Right hindlimb (tissue), 1 donor: ENCODE data around the gene NOXA1.
A peak's percentile ranks its signal among the peaks of the same experiment; 100 is the strongest.

Experiments used
- DNase-seq: peaks from one replicate; pipeline ENCODE4 v3.0.0-alpha.2; 2018

The NOXA1 gene

DNA sequence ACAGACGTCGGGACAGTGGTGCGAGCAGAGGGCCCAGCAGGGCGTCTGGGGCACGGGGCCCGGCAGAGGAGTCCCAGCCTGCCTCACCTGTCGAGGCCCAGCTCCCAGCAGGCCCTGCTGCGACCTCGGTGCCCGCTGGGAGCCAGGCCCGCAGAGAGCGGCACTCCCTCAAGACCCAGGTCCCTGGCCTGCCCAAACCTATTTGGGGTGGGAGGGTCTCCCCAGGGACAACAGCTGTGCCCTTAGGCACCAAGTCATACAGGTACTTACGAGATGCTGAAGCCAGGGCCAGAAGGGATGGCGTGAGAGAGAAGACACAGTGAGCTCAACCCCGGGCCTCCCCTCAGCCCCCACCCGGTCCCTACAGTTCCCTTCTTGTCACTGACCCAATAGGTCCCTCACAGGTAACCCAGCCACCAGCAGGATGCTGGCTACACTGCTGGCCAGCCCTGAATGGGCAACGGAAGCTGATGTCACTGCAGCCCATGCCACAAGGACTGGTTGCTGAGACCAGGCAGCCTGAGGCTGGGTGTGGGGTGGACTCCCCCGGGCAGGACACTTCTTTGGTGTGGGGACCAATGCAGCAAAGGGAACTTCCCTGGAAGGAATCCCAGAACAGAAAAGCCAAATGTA, 32.3 kb downstream of the NOXA1 start:
- DNase-seq = peak; percentile 21

DNA sequence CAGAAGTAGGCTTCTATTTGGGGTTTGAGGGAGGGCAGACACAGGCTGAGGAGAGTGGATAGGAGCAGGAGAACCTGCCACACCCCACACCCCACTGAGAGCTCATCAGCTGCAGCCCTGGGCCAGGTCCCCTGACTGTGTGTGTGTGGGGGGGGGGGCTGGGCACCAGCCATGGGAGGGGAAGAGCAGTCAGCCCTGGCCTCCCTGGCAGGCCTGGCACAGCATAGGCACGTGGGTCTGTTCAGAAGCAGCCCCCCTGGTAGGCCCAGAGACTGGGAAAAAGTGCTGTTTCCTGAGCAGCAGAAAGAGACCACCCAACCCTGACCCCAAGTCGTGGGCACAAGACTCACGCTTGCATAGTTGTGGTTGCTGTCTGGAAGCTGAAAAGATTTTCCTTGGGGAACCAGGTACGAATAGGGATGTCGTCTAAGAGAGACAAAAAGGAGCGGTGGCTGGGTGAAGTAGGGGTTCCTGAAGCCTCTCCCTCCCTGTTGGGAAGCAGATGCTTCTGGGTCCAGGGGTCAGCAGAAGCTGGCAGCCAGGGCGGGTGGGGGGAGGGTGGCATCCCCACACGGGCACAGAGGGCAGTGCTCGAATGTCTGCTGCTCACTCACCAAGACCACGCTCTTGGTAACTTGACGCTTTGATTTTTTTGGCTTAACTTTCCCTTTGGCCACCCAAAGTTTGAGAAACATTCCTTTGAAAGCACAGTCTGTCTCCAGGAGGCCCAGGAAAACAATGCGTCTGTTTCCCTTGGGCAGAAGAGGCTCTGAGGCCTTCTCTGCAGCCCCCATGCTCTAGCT, 33.1 kb downstream of the NOXA1 start:
- DNase-seq = peak; percentile 24

DNA sequence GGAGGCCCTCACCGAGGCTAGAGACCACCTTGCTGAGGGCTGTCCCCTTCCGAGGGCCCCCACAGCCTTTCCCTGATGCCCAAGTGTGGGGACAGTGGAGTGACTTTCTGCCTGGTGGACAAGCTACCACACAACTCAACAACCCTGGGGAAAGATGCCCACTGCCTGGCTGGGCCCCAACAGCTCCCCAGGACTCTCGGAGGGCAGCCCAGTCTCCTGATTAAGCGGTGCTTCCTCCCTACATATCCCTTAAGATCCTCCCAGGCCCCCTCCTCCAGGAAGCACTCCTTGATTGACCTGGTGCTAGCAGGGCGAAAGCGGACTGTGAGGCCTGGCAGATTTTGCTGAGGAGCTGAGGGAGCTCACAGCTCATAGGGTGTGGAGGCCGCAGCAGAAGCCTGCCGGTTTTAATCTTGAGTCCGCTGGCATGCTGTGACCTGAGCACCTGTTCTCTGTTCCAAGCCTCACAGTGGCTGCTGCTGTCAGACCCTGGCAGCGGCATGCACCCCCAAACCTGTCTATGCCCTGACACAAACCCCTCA, 33.7 kb downstream of the NOXA1 start:
- DNase-seq = peak; percentile 21

DNA sequence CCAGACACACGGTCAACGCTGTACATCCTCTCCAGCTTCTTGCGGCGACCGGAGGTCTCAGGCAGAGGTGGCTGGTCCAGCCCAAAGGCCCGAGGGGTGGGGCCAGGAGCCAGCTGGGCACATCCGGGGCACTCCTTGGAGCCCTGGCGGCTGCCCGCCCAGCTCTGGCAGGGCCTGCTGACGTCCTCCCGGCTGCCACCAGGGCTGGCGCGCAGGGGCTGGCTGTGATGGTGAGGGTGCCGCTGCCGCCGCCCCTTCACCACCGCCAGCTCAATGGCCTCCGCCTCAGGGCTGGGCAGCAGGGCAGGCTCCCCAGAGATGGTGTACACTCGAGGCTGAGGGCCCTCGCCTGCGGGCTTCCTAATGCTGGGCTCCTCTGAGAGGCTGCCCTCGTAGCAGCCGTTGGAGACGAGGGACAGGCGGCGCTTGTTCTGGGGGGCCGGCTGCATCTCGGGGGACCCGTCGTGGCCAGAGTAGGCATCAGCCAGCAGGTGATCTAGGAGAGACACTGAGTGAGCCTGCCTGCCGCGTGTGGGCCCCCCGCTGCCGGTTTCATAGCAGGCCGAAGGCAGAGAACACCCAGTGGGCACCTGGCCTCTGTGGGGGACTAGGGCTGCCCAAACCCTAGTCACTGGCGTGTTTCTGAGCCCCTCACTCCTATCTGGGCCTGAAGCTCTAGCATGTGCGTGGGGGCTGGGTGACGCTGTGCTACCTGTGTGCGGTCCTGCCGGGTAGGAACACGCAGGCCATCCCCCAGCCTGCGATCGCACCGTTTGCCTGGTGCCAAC, 34.4 kb downstream of the NOXA1 start:
- peak; percentile 33 for DNase-seq

DNA sequence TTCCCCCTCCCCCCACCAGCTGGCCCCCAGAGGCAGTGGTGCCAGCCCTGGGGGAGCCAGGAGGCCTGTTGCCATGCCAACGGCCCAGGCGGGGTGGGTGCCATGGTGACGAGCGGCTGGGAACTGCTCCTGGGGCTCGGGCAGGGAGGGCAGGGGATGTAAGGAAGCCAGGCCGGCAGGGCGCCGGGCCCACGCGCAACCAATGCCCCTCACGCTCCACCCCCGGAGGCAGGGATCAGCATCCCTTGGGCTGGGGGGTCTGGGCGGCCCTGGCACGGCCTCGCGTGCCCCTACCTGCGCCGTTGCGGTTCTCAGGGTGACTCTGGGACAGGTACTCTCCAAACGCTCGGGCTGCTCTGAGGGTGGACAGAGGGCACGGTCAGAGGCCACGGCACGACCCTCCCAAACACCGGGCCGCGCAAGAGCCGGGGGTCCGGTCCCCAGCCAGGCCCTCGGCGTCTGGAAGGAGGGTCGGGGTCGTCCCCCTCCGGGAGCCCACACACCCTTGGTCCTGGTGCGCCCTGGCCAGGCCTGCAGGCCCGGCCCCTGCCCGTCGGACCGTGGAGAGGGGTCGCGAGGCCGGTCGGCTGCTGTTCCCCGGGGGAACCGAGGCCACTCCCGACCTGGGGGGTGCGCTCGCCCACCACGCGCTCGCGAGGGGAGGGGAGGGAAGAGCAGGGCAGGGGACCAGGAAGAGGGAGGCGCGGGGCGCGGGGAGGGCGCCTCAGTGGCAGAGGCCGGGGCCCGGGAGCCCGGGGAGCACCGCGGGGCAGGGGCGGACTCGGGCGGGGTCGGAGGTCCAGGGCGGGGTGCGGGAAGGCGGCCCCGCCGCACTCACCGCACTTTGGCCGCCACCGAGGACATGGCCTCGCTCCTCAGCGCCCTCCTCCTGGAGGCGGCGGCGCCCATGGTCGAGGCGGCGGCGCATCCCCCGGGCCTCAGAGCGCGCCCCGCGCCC, 35.3 kb downstream of the NOXA1 start:
- DNase-seq = peak; percentile 55

DNA sequence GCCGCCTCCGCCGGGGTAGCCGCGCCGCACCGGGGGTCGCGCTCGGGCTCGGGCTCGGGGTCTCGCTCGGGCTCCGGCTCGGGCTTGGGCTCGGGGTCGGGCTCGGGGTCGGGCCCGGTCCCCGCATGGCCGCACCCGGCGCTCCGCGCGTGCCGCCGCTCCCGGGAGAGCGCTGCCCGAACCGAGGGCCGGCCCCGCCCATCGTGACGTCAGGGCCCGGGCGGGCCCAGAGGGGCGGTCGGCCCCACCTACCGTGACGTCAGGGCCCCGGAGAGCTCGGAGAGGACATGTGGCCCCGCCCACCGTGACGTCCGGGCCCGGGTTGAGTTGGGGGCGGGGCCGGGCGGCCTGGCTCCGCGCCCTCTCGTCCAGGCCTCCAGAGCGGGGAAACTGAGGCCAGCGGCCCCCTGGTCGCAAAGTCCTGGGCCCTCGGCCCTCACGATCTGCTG, 36.0 kb downstream of the NOXA1 start, which contains the start of gene NSMF:
NSMF (minus strand) TSS at position 183 of the 449 bp plus-strand sequence. CDS start 232 bp downstream, outside the sequence.
- peak; percentile 94 for DNase-seq

DNA sequence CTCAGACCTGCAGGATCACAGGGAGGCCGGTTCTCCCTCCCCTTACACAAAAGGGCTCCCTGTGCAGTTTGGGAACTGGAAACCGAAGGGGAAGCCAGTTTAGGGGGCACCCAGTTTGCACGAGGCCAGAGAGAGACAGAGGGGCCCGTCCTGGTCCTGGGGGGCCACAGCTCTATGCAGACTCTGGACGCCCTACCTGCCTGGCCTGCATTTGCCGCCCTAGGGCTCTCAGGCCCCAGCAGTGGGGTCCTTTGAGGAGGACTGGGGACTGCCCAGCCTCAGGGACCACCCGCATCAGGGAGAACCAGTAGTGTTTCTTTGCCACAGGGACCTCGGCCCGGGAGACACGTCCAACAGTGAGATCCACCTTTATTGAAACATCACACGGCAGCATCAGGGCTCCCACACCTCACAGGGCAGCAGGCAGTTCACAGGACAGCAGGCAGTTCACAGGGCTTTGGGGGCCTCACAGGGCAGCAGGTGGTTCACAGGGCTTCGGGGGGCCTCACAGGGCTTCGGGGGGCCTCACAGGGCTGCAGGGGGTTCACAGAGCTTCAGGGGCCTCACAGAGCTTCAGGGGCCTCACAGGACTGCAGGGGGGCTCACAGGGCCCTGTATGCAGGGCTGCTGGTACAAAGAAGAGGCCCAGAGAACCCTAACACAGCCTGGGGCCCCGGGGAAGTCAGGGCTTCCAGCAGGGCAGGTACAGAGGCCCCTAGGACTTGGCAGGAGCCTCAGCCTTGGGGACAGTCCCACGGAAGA, 36.6 kb downstream of the NOXA1 start:
- DNase-seq = peak; percentile 19

DNA sequence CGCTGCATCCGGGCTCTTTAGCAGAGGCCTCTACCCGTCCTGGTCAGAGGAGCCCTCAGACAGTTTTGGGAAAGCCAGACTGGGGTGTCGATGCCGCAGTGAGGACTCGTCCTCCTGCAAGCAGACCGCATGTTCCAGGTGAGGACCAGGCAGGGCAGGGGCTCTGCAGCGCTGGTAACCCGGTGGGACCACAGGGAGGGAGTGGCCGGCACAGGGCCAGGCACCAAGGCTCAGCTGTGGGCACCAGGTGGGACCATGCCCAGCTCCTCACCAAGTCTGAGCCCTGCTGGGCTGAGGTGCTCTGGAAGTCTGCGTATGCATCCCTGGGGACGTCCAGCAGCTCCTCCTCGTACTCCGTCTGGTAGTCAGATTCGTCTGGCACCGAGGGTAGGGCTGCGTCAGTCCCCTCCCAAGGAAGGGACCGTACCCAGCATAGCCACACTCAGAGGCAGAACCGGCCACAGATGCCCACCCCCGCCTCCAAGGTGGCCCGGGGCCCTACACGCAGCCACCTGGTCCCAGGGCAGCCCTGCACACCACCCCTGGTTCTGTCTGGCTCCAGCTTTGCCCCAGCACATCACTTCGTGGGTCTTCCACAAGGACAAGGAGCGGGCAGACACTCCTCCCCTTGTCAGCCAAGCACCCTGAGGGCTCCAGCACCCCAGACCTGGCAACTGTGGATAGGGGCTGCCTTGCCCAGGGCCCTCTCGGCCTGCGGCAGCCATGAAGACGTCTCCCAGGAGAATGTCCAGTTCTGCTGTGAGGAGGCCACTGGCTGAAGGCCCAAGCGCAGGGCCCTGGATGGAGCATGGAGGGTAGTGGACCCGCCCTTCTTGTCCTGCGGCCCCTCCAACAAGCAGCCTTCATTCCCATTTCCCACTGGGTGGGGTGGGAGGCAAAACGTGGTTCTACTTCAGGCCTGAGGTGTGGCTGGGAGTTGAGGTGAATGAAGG, 37.4 kb downstream of the NOXA1 start:
- peak; percentile 27 for DNase-seq

DNA sequence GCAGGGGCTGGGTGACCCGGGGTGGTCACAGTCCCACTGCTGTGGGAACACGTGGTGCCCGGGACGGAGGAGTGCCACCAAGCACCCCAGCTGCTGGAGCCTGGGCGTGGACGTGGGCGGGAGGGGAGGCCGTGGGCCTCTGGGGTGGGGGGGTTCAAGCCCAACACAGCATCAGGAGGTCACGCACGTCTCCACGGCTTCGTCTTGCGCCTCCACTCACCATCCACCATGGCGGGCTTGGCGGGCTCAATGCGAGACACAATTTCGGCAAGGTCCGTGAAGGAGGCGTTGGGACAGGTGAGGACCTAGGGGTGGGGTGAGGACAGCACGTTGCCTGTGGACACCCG, 38.1 kb downstream of the NOXA1 start:
- no peak for DNase-seq

DNA sequence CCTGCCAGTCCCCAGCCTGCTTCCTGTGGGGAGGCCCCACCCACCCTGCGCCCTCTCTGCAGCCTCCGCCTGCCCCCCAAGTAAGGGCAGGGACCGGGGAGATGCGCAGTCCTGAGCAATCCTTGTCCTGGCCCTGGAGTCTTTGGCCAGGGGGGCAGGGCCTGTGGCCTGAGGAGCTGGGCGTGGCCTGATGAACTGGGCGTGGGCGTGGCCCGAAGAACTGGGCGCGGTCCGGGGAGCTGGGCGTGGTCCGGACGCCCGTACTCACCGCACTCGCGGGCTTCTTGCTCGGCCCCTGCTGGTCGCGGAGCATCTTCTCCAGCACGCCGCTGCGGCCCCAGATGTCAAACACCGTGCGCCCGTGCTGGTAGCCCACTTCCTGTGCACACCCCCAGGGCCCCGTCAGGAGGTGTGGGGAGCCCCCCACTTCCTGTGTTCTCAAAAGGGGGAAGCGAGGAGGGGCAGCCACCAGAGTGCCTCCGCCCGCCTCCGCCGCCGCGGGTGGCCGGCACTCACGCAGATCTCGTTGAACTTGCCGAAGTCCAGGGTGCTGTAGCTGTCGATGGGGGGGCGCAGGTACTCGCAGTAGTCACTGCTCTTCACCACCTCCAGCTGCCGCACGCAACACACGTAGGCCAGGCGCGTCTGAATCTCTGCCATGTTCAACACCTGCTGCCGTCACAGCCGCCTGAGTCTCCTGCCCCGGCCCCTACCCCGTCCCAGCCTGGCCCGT, 38.6 kb downstream of the NOXA1 start:
- DNase-seq = peak; percentile 36

DNA sequence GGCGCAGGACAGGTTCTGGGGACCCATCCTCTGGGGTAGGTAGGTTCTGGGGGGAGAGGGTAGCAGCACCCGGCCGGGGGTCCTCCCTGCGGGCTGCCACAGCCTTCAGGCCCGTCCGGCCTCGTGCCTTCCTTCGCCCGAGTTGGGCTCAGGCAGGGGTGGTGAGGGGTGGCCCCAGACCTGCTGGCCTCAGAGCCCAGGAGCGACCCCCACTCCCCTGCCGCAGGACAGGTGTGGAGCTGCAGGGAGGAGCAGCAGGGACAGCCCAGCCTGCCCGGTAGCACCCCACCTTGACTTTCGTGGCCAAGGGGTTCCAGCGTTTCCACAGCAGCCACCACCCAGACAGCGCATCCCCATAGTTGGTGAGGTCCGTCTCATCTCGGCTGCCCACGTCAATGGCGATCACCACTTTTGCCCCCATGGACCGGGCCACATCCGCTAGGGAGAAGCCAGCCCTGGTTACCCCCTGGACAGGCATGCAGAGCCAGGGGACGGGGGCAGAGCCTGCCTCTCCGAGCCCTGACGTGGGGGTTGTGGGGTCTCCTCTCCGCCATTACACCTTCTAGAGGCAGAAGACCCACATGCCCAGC, 39.3 kb downstream of the NOXA1 start:
- DNase-seq = peak; percentile 14

DNA sequence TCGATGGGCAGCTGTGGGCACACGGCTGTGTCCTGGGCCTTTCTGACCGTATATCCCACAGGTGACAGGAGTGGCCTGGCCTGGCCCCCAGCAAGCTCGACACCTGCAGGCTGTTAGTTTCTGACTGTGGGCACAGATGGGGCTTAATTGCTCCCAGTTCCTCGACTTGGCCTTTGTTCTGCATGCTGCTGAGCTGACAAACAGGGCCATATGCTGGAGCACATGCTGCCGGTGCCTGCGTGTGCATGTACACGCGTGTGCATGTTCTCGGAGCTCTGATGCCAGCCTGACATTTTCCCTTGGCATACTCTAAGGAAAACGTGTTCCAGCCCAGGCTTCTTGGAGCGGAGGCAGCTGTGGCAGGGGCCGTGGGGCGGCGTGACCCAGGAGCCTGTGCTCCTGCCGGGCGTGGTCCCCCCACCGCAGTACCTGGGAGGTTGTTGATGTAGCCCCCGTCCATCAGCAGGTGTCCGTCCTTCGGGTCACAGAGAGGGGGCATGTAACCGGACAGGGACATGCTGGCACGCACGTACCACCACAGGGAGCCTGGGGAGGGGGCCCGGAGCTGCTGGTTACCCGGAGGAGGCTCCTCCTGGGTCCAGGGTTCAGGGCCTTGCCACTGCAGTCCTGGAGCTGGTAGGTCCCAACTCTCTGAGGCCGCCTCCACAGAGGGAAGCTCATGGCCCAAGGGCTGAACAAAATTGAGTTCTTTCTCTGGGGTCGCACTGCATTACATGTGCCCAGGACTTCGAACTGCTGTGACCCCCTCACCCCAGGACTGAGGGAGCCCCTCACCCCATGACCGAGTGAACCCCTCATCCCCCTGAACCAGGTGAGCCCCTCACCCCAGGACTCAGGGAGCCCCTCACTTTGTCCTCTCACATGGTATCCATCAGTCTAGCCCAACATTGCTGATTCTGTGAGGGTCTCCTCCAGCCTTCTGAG, 40.1 kb downstream of the NOXA1 start:
- peak; percentile 9 for DNase-seq

DNA sequence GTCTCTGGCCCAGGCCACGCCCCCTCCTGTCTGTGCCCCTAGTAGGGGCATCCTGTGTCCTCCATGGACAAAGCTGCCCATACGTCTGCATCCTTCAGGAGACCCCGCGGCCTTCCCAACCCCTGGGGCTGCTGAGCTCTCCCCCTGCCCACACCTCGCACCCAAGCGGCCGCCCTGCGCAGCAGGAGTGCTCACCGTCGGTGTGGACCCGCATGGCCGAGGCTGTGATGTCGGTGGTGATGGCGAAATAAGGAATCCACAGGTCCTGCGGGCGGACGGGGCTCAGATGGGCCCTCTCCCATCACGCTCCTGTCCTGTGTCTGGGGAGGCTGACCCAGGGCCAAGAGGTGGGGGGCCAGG, 40.7 kb downstream of the NOXA1 start:
- peak; percentile 13 for DNase-seq

DNA sequence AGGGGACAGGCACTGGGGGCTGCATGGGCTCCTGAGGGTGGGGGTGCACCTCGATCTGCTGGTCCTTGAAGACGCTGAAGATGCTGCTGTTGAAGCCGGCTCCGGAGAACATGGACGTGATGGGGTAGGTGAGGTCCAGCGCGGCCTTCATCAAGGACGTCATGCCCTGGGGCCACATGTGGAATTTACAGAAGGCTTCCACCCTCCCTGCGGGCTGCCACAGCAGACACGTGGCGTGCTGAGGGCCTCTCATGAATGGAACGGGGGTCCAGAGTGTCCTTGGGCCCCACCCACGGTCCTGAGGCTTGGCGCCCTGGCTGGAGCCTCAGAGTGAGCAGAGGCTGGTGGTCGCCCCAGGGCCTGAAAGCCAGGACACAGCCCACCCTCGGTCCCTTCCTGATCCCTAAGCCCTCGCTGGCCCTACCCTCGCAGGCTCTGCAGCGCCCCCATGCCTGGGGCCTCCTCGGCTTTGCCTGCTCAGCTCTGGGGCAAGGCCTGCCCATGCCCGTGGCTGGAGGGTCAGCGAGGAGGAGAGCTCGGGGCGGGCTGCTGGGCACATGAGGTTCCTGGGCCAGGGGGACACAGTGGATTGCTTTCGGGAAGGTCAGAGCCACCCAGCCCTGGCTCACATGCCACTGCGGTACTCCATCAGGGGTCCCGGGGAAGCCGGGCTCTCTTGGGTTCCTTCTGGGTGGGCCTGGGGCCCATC, 41.3 kb downstream of the NOXA1 start:
- no peak for DNase-seq

DNA sequence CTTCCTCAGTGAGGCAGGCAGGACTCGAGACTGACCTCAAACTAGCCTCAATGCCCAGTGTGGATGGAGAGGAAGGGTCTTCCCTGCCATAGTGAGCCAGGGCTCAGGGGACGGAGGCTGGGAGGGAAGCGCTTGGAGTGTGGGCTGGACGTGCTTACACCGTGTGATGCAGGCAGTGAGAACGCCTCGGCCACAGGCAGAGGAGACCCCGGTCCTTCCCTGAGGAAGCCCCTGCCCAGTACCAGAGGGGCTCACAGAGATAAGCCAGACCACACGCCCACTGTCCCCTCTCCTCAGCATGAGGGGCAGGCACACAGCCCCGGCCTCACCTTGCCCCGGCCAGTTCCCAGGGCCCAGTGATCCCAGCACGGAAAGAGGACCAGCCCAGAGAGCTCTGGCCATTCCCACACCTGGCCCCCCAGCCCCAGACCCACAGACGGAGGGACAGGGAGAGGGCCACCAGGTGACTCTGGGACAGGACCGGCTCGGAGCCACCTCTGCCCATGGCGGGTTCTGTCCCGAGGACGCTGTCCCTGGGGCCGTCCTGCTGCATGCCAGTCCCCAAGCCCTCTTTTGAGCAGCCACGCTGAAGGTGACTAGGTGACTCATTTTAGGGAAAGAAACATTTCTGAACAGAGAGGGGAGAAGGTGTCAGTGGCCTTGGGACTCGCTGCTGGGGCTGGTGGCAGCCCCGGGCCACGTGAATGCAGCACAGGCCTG, 42.0 kb downstream of the NOXA1 start:
- peak; percentile 12 for DNase-seq

DNA sequence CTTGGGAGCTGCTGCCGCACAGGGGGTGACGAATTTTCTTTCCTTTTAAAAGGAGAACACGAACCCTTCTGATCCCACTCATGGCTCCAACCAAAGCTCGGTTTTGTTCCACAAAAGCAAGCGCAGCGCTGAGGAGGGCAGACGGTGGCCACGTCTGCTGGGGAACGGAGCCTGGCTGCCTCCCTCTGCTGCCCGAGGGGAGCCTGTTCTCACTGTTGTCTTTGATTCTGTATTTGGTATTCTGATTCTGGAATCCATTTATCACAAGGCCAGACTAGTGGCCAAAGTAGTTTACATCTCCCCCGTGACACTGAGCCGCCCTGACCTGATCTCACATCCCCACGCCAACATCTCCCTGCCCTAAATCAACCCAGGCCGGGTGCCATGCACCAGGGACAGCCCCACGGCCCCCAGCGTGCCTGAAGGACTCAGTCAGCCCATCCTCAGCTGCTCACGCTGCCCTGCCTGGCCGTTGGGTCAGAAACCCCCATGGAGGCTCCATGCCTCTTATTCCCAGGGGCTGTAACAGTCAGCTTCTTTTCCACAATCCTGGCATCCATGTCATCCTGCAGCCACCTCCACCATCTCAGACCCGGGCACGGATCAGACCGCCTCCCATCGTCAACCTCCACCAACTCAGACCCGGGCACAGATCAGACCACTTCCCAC, 42.7 kb downstream of the NOXA1 start:
- DNase-seq = peak; percentile 16
